Measurements from ENCODE around the gene MYO1E. TPM values are rescaled to one million over a fixed set of nuclear protein-coding genes. Genes with fewer than 3 reads are reported as not detected.
A peak's percentile ranks its signal among the peaks of the same experiment; 100 is the strongest.

The MYO1E gene
- total RNA-seq, 2 experiments from 2014 or later = 20.3 to 22.7 TPM

DNA sequence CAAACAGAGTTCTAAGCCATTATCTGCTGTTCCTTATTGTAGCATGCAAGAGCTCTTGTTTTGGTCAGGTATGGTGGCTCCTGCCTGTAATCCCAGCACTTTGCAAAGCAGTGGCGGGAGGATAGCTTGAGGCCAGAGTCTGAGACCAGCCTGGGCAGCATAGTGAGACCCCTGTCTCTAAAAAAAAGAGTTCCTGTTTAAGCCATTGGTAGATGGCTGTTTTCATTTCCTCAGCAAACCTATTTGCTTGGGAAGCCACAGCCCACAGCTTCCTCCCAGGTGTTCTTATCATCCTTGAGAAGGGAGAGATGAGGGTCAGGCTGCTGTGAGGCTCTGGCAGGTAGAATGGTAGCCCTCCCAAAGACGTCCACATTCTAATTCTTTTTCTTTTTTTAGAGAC, 40.9 kb upstream of the MYO1E start:
- DNase-seq (no peak), ATAC-seq (peak; percentile 9)
- no peaks in the 10 kb centered on the region for H3K9me3 Mint-ChIP-seq
- peaks cover 35% of the 10 kb centered on the region for H3K27me3 Mint-ChIP-seq
- no peaks in the 10 kb centered on the region for H3K36me3 Mint-ChIP-seq (ENCODE audit: low read depth)
- POLR2A ChIA-PET = interaction anchor here (0.6 kb wide), 1 partner anchor 658 kb away, joined by 5 read pairs; no protein-coding TSS in a partner anchor
- no peak overlapping the region for H3K4me3 Mint-ChIP-seq
- TF ChIP-seq, protein P1, sequence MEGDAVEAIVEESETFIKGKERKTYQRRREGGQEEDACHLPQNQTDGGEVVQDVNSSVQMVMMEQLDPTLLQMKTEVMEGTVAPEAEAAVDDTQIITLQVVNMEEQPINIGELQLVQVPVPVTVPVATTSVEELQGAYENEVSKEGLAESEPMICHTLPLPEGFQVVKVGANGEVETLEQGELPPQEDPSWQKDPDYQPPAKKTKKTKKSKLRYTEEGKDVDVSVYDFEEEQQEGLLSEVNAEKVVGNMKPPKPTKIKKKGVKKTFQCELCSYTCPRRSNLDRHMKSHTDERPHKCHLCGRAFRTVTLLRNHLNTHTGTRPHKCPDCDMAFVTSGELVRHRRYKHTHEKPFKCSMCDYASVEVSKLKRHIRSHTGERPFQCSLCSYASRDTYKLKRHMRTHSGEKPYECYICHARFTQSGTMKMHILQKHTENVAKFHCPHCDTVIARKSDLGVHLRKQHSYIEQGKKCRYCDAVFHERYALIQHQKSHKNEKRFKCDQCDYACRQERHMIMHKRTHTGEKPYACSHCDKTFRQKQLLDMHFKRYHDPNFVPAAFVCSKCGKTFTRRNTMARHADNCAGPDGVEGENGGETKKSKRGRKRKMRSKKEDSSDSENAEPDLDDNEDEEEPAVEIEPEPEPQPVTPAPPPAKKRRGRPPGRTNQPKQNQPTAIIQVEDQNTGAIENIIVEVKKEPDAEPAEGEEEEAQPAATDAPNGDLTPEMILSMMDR (IDR thresholded peaks at IDR 0.05) = no peak
- H3K4me1 Mint-ChIP-seq (ENCODE audit: low read depth) = peaks cover 32% of the 10 kb centered on the region
- H3K27ac Mint-ChIP-seq = no peak overlapping the region
- CTCF ChIA-PET = interaction anchor here (1.0 to 1.6 kb wide), 4 partner anchors 9 to 434 kb away, joined by 3 read pairs; no protein-coding TSS in a partner anchor
- intact Hi-C loops (cut with micrococcal nuclease) = no loop called here

DNA sequence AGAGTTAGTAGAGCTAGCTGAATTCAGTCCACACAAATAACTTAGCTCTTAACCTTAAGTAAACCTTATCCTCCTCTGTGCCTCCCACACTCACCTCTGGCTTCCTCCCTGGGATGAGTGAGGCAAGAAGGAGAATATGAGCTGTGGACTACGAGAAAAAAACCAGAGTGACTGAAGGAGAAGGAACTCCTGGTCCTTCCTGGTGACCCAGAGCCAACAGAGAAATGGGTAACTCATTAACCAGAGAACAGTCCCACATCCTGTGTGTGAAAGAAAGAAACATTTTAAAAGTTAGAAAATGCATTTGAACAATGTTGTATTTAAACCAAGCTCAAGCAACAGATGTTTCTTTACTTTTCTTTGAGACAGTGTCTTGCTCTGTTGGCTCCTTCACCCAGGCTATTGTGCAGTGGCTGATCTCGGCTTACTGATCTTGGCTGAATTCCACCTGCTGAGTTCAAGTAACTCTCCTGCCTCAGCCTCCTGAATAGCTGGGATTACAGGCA, 37.8 kb upstream of the MYO1E start:
- Mint-ChIP-seq H3K27ac (no peak overlapping the region), H3K27me3 (peaks cover 16% of the 10 kb centered on the region), H3K4me3 (no peak overlapping the region), H3K4me1 (ENCODE audit: low read depth) (peaks cover 32% of the 10 kb centered on the region), H3K9me3 (no peaks in the 10 kb centered on the region), H3K36me3 (ENCODE audit: low read depth) (no peaks in the 10 kb centered on the region)
- TF ChIP-seq, protein P1 (IDR thresholded peaks at IDR 0.05) = no peak
- ATAC-seq (no peak), DNase-seq (no peak)
- intact Hi-C loops (cut with micrococcal nuclease) = no loop called here
- POLR2A ChIA-PET = no interaction called here
- CTCF ChIA-PET = interaction anchor here (0.8 to 2.0 kb wide), 6 partner anchors 36 to 272 kb away, joined by 3 to 4 read pairs (median 3); no protein-coding TSS in a partner anchor

DNA sequence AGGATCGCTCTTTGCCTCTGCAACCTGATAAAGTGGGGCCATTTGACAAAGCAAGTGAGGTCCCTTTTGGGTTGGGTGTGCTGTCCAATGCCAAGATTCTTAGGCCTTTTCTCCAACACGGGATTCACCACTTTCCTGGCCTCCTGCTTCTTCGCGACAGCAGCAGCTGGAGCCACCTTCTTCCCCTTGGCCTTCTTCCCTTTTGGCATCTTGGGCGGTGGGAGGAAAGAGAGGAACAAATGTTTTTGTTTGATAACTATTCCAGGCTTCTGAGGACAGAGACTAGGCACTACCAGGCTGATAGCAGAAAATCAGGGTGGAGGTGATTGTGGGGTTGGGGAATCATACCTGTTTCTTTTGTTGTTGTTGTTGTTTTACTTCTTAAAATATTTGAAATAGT, 35.3 kb upstream of the MYO1E start:
- Mint-ChIP-seq H3K4me3 (no peak overlapping the region), H3K27me3 (peaks cover 7% of the 10 kb centered on the region), H3K9me3 (no peaks in the 10 kb centered on the region), H3K36me3 (ENCODE audit: low read depth) (no peaks in the 10 kb centered on the region), H3K27ac (no peak overlapping the region), H3K4me1 (ENCODE audit: low read depth) (peaks cover 20% of the 10 kb centered on the region)
- ChIA-PET CTCF (no interaction called here), POLR2A (no interaction called here)
- TF ChIP-seq, protein P1 (IDR thresholded peaks at IDR 0.05) = no peak
- DNase-seq (no peak), ATAC-seq (no peak)
- intact Hi-C loops (cut with micrococcal nuclease) = no loop called here

DNA sequence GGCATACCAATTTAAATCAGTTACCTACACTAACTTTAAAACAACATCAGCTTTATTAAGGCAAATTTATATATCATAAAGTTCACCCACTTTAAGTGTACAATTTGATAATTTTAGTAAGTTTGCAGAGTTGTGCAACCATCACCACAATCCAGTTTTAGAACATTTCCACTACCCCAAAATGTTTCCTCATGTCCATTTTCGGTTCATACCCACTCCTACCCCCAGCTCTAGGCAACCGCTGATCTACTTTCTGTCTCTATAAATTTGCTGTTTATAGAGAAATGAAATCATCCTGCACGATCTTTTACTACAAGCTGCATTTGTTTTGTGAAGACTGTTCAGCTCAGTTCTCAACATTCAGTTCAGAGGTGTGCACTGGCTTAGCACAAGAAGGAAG, 33.8 kb upstream of the MYO1E start:
- H3K36me3 Mint-ChIP-seq (ENCODE audit: low read depth) = no peaks in the 10 kb centered on the region
- peaks cover 7% of the 10 kb centered on the region for H3K27me3 Mint-ChIP-seq
- POLR2A ChIA-PET = no interaction called here
- no peak for ATAC-seq
- H3K9me3 Mint-ChIP-seq = no peaks in the 10 kb centered on the region
- CTCF ChIA-PET = no interaction called here
- intact Hi-C loops (cut with micrococcal nuclease) = no loop called here
- no peak overlapping the region for H3K27ac Mint-ChIP-seq
- H3K4me1 Mint-ChIP-seq (ENCODE audit: low read depth) = peaks cover 13% of the 10 kb centered on the region
- H3K4me3 Mint-ChIP-seq = no peak overlapping the region
- TF ChIP-seq, protein P1 (IDR thresholded peaks at IDR 0.05) = no peak
- DNase-seq = no peak

DNA sequence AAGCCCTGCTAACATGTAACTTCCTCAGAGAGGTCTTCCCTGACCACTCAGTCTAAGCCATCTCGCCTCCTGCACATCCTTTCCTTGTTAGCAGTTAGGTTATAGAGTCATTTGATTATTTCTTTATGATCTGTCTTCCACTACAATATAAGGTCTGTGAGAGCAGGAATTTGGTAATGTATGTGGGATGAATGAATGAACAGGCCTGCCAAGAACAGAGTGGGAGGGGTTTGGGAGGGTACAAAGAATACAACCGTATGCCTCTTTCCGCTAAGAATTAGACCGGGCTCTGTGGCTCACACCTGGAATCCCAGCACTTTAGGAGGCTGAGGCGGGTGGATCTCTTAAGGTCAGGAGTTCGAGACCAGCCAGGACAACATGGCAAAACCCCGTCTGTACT, 32.4 kb upstream of the MYO1E start:
- Mint-ChIP-seq H3K36me3 (ENCODE audit: low read depth) (no peaks in the 10 kb centered on the region), H3K9me3 (no peaks in the 10 kb centered on the region), H3K4me3 (no peak overlapping the region), H3K27me3 (peaks cover 13% of the 10 kb centered on the region), H3K4me1 (ENCODE audit: low read depth) (peaks cover 2% of the 10 kb centered on the region), H3K27ac (no peak overlapping the region)
- ATAC-seq (no peak), DNase-seq (no peak)
- intact Hi-C loops (cut with micrococcal nuclease) = no loop called here
- ChIA-PET POLR2A (interaction anchor here (0.7 kb wide), 1 partner anchor 19 kb away, joined by 3 read pairs; no protein-coding TSS in a partner anchor), CTCF (no interaction called here)
- TF ChIP-seq, protein P1 (IDR thresholded peaks at IDR 0.05) = no peak

Measured in activated CD8-positive, alpha-beta T cell treated with anti-CD3 and anti-CD28 coated beads for 36 hours (primary cell).